Measurements from ENCODE around the gene LONRF3.
"Not testable (repeated sequence)": the region's sequence is repeated elsewhere in the genome, so short reads cannot be mapped to it uniquely, and the experiment has no call there.

Gene LONRF3

DNA sequence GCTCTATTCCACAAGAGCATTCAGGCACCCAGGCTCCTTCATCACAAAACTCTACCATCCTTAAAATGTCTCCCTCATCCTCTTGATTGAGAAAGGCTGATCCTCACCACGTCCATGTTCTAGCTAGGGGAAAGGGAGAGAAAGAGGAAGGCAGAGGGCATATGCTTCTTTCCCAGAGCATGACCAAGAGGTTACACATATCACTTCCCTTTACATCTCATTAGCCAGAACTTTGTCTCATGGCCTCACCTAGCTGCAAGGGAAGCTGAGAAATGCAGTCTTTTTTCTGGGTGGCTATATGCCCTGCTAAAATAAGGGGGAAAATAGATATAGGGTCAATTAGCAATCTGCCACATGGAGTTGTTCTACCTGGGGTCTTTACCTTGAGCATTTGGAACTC lies 42.7 kb downstream of the LONRF3 start:
- no peaks in the 10 kb centered on the region for H3K79me2 ChIP-seq (ENCODE audit: insufficient read depth, low read depth)
- no peak overlapping the region for H3K4me3 ChIP-seq (IDR thresholded peaks at IDR 0.05; ENCODE audit: insufficient read depth, low read depth, low read length)
- H3K4me2 ChIP-seq: no peak overlapping the region
- peaks cover 32% of the 10 kb centered on the region for H3K4me1 ChIP-seq (ENCODE audit: low read depth, poor library complexity, severe bottlenecking)
- H2AFZ ChIP-seq (ENCODE audit: low read depth): no peak overlapping the region
- no peaks in the 10 kb centered on the region for H4K20me1 ChIP-seq (ENCODE audit: insufficient read depth)
- H3K27me3 ChIP-seq (ENCODE audit: insufficient read depth, low read depth): no peaks in the 10 kb centered on the region
- no peak overlapping the region for H3K9ac ChIP-seq
- H3K27ac ChIP-seq: no peak overlapping the region
- no peaks in the 10 kb centered on the region for H3K36me3 ChIP-seq (ENCODE audit: insufficient read depth)
- TF ChIP-seq, protein P1, sequence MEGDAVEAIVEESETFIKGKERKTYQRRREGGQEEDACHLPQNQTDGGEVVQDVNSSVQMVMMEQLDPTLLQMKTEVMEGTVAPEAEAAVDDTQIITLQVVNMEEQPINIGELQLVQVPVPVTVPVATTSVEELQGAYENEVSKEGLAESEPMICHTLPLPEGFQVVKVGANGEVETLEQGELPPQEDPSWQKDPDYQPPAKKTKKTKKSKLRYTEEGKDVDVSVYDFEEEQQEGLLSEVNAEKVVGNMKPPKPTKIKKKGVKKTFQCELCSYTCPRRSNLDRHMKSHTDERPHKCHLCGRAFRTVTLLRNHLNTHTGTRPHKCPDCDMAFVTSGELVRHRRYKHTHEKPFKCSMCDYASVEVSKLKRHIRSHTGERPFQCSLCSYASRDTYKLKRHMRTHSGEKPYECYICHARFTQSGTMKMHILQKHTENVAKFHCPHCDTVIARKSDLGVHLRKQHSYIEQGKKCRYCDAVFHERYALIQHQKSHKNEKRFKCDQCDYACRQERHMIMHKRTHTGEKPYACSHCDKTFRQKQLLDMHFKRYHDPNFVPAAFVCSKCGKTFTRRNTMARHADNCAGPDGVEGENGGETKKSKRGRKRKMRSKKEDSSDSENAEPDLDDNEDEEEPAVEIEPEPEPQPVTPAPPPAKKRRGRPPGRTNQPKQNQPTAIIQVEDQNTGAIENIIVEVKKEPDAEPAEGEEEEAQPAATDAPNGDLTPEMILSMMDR (conservative IDR thresholded peaks at IDR 0.05; ENCODE audit: low read depth, low read length): no peak

DNA sequence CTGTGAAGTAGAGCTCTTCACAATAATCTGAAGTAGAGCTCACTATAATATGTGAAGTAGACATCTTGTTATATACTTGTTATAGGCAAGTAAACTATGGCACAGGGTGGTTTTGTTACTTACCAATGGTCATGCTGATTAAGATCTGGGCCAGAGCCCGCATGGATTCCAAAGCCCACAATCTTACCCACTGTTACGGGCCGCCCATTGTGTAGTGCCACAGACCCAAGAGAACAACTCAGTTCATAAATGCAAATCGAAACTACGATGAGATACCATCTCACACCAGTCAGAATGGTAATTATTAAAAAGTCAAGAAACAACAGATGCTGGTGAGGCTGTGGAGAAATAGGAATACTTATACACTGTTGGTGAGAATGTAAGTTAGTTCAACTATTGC lies 51.5 kb downstream of the LONRF3 start:
- Histone ChIP-seq H3K27me3 (ENCODE audit: insufficient read depth, low read depth) (no peaks in the 10 kb centered on the region), H3K79me2 (ENCODE audit: insufficient read depth, low read depth) (no peaks in the 10 kb centered on the region)

GRCh38 chrX:119026344-119026743 lies 51.9 kb downstream of the LONRF3 start:
- H3K9ac ChIP-seq; H3K27me3 ChIP-seq (ENCODE audit: insufficient read depth, low read depth); H4K20me1 ChIP-seq (ENCODE audit: insufficient read depth); H3K27ac ChIP-seq; H3K4me2 ChIP-seq; H2AFZ ChIP-seq (ENCODE audit: low read depth); H3K79me2 ChIP-seq (ENCODE audit: insufficient read depth, low read depth); H3K36me3 ChIP-seq (ENCODE audit: insufficient read depth); H3K4me1 ChIP-seq (ENCODE audit: low read depth, poor library complexity, severe bottlenecking); H3K4me3 ChIP-seq (IDR thresholded peaks at IDR 0.05; ENCODE audit: insufficient read depth, low read depth, low read length): not testable (repeated sequence)

More for the DNA sequence above, 51.5 kb downstream of the LONRF3 start:
- no peaks in the 10 kb centered on the region for H3K4me1 ChIP-seq (ENCODE audit: low read depth, poor library complexity, severe bottlenecking)
- H3K9ac ChIP-seq: no peak overlapping the region
- H3K36me3 ChIP-seq (ENCODE audit: insufficient read depth): no peaks in the 10 kb centered on the region
- H3K4me3 ChIP-seq (IDR thresholded peaks at IDR 0.05; ENCODE audit: insufficient read depth, low read depth, low read length): no peak overlapping the region
- H2AFZ ChIP-seq (ENCODE audit: low read depth): no peak overlapping the region
- TF ChIP-seq, protein P1 (conservative IDR thresholded peaks at IDR 0.05; ENCODE audit: low read depth, low read length): no peak
- no peak overlapping the region for H3K4me2 ChIP-seq
- no peak overlapping the region for H3K27ac ChIP-seq
- H4K20me1 ChIP-seq (ENCODE audit: insufficient read depth): no peaks in the 10 kb centered on the region

- not testable (repeated sequence) for H3K4me2 ChIP-seq; H3K4me1 ChIP-seq (ENCODE audit: low read depth, poor library complexity, severe bottlenecking); H3K36me3 ChIP-seq (ENCODE audit: insufficient read depth); H3K4me3 ChIP-seq (IDR thresholded peaks at IDR 0.05; ENCODE audit: insufficient read depth, low read depth, low read length); H3K27ac ChIP-seq; H4K20me1 ChIP-seq (ENCODE audit: insufficient read depth); H3K9ac ChIP-seq; H3K27me3 ChIP-seq (ENCODE audit: insufficient read depth, low read depth); H3K79me2 ChIP-seq (ENCODE audit: insufficient read depth, low read depth); H2AFZ ChIP-seq (ENCODE audit: low read depth)
These were observed 53.7 kb downstream of the LONRF3 start for GRCh38 chrX:119027960-119028732.

DNA sequence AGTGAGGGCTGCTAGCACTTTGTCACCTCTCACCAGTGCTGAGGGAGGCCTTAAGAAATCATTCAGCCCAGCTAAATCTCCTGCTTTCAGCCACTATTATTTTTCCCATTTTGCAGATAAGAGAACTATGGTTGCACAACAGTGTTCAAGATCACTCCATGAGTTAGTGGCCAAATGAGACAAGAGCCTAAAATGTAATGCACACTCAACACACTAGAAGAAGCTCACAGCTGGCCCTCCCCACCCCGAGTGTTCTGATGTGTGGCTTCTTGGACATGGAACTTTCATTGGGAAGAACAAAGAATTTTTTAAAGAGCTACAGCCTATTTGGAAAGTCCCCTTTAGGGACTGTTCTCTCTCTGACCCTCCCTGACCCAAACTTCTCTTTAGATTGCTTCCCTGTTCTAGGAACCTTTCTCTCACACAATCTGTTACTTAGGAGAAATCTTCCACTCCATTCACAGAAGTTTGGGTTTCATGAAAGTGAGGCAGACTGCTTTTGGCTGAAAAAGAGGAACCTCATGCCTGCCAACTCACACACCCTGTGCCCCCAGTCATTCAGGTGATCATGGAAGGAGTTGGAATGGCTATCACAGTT lies 54.4 kb downstream of the LONRF3 start:
- Histone ChIP-seq H4K20me1 (ENCODE audit: insufficient read depth) (no peaks in the 10 kb centered on the region), H3K36me3 (ENCODE audit: insufficient read depth) (no peaks in the 10 kb centered on the region), H3K4me3 (IDR thresholded peaks at IDR 0.05; ENCODE audit: insufficient read depth, low read depth, low read length) (no peak overlapping the region), H3K27ac (no peak overlapping the region), H3K79me2 (ENCODE audit: insufficient read depth, low read depth) (no peaks in the 10 kb centered on the region), H3K27me3 (ENCODE audit: insufficient read depth, low read depth) (no peaks in the 10 kb centered on the region), H3K9ac (no peak overlapping the region), H2AFZ (ENCODE audit: low read depth) (no peak overlapping the region), H3K4me1 (ENCODE audit: low read depth, poor library complexity, severe bottlenecking) (no peaks in the 10 kb centered on the region), H3K4me2 (no peak overlapping the region)
- TF ChIP-seq, protein P1 (conservative IDR thresholded peaks at IDR 0.05; ENCODE audit: low read depth, low read length): no peak

- H3K36me3 ChIP-seq (ENCODE audit: insufficient read depth); H3K27me3 ChIP-seq (ENCODE audit: insufficient read depth, low read depth); H3K4me3 ChIP-seq (IDR thresholded peaks at IDR 0.05; ENCODE audit: insufficient read depth, low read depth, low read length); H3K9ac ChIP-seq; H3K79me2 ChIP-seq (ENCODE audit: insufficient read depth, low read depth); H4K20me1 ChIP-seq (ENCODE audit: insufficient read depth); H3K27ac ChIP-seq; H2AFZ ChIP-seq (ENCODE audit: low read depth); H3K4me2 ChIP-seq; H3K4me1 ChIP-seq (ENCODE audit: low read depth, poor library complexity, severe bottlenecking): not testable (repeated sequence)
These were observed 55.2 kb downstream of the LONRF3 start for GRCh38 chrX:119029656-119030055.
